SKM-1 (cell line): Measurements from ENCODE around the gene RNPS1.

Source experiments
- DNase-seq: peaks from one replicate; lab custom pipeline; 2025; ENCODE audit not compliant: unreplicated experiment; lab: John Stamatoyannopoulos, UW

RNPS1 gene

GRCh38 chr16:2216330-2216729 is 51.6 kb downstream of the RNPS1 start:
- no peak for DNase-seq

GRCh38 chr16:2214719-2214968 is 53.3 kb downstream of the RNPS1 start, which contains the start of gene PGP:
PGP (minus strand) TSS chr16:2214840; CDS start chr16:2214777, 63 bp downstream.
- DNase-seq = no peak

DNA sequence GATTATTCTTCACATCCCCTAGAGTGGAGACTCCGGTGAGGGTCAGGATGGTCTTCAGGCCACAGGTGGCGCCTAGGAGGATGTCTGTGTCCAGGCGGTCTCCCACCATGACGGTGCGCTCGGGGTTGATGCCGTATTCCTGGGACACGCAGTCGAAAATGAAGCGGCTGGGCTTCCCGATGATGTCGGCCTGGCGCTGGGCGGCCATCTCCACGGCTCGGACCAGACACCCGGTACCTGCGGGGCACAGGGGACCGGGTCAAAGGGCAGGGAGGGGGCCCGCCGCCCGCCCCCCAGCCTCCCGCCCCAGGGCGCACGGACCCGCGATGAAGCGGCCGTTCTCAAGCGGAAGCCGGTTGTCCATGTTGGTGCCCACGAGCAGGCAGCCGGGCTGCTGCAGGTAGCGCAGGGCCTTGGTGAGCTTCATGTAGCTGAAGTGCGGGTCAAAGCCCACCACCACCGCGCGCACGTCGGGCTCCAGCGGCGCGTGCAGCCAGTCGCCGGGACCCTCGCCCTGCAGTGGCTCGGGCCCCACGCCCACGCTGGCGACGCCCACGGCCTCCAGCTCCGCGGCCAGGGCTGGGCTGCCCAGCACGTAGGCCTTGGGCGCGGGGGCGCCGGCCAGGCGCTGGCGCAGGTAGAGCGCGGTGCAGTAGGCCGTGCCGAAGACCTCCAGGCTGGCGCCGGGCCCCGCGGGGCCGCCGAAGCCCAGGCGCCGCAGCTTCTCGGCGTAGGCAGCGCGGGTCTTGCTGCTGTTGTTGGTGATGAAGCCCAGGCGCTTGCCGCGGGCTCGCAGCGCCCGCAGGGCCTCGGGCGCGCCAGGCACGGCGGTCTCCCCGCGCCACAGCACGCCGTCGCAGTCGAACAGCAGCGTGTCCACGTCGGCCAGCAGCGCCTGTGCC is 53.9 kb downstream of the RNPS1 start:
- no peak for DNase-seq

DNA sequence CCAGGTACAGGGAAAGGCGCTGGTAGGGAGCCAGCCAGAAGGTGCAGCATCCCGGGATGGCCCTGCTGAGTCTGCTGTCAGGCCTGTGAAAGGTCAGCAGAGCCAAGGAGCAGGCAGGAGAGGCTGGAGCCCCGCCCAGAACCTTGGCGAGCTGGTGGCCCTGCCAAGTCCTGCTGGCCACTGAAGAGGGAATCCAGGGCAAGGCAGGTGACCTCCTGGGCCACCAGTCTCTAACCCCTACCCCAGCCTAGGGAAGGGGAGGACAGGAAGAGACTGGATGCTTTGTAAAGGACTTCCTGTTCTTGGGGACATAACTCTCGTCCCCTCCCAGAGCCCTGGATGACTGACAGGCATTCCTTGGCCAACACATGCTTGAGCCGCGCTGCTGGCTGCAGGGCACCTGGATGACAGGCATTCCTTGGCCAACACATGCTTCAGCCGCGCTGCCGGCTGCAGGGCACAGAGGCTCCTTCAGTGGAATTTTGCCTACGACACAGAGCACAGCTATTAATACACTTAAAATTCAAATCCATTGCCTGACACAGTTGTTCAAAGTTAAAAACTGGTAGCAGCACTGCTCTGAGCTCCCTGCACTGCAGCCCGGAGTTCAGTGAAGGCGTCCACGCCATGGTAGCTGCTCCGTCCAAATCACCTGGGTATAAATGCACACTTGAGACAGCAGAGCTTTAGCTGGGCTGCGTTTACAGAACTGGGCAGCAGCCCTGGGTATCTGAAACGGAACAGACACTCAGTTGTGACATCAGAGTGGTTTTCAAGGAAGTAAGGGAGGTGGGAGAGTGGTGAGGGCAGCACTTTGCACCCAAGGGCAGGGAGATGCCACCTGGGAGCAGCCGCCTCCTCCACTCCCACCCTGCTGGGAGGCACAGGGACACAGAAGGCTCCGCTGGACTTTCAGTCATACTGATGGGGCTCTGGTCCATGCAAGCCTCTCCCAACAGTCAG is 55.3 kb downstream of the RNPS1 start:
- DNase-seq = no peak

DNA sequence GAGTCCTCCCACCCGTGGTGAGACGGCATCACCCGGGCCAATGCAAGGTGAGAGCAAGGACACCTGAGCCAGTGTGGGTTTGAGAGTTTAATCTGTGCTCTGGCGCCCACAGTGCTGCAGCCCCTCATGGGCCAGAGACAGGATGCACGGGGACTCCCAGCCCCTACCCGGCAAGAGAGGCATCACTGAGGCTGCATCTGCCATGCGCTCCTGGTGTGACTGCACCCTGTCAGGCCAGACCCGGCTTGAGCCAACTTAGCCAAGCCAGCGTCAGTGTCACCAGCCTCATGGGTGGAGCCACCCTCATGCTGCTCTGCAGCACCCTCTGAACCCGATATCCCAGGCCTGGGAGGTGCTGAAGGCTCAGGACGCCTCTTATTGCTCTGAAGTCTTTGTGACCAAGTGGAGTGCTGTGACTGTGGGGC is 56.0 kb downstream of the RNPS1 start:
- no peak for DNase-seq

GRCh38 chr16:2210386-2211365 is 57.2 kb downstream of the RNPS1 start, which contains the start of gene BRICD5:
BRICD5 (minus strand) TSS chr16:2210863; CDS start chr16:2210833, 30 bp downstream.
- DNase-seq = no peak

- no peak for DNase-seq
These were observed 58.0 kb downstream of the RNPS1 start for GRCh38 chr16:2210009-2210332.

- no peak for DNase-seq
These were observed 58.5 kb downstream of the RNPS1 start for GRCh38 chr16:2209258-2210008.

DNA sequence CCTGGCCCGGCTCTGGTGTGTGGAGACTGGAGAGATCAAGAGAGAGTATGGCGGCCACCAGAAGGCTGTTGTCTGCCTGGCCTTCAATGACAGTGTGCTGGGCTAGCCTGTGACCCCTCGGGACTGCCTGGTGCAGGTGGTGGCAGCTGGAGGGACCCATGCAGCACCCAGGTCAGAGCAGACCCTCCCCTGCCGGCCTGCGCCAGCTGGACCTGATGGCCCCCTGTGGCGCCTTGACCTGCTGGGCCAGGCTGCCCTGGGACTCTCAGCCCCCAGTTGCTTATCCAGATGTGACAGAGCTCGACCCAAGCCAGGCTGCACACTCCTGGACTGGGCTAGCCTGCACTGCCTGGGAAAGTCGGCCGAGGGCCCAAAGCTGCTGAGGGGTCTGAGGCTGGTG is 59.2 kb downstream of the RNPS1 start:
- no peak for DNase-seq

- no peak for DNase-seq
These were observed 59.6 kb downstream of the RNPS1 start for GRCh38 chr16:2208308-2208707.

- DNase-seq = no peak
These were observed 60.1 kb downstream of the RNPS1 start for GRCh38 chr16:2207872-2208271.

- DNase-seq = no peak
These were observed 61.0 kb downstream of the RNPS1 start for GRCh38 chr16:2206780-2207433.

GRCh38 chr16:2206420-2206779 is 61.5 kb downstream of the RNPS1 start:
- no peak for DNase-seq

GRCh38 chr16:2205967-2206313 is 62.0 kb downstream of the RNPS1 start:
- DNase-seq = no peak

DNA sequence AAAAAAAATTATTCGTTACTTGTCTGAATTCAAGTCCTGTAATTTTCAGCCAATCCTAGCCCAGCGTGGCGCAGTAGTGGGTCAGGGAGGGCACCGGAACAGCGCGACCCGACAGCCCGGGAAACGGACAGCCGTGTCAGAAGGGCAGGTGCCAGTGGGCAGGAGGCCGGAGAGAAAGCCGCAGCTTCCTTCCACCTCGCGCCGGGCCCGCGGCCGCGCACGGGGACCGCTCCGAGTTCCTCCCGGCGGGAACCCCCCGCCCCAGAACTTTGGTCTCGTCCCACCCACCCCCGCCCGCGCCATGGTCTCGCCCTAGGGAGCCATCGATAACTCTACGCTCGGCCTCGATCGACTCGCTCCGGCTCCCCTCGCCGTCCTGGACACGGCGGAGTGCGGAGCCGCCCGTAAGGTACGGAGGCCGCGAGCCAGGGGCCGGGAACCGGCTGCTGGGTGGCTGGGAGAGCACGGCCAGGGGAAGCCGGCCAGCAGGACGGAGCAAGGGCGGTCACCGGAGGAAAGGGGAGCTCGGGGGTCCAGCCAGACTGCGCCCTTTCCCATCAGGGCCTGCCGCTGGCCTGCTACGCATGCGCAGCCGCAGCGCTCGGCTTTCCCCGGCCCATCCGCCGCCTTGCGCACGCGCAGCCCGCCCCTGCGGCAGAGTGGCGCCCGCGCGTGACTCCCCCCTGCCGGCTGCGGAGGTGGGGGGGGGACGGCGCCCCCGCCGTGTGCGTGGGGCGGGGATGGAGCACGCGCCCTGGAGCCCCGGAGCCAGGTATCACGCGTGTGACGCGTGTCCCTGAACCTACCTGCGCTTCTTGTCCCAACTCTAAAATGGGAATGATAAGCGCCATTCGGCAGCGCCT is 62.6 kb downstream of the RNPS1 start, which contains the start of gene MLST8:
Gene MLST8, plus strand, starts transcription at position 351 of the 863 bp plus-strand sequence. CDS start 632 bp downstream, outside the sequence.
- DNase-seq = peak; percentile 64

- no peak for DNase-seq
These were observed 63.4 kb downstream of the RNPS1 start for GRCh38 chr16:2204416-2205103.
